ENCODE results near the gene TP53RK.

TP53RK gene

DNA sequence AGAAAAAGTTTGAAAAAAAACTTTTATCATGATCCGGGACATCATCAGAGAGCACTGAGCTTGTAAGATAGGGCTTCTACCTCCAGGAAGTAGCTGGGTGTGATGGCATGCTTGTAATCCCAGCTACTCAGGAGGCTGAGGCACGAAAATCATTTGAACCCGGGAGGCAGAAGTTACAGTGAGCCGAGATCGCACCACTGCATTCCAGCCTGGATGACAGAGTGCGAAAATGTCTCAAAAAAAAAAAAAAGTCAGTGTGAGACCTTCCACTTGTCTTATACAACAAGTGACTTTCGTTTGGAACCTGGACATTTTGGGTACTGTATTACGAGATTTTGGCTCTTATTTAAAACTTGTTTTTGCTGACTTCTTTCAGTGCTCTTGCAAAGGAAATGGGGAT lies 32.1 kb downstream of the TP53RK start:
- DNase-seq, result no peak

DNA sequence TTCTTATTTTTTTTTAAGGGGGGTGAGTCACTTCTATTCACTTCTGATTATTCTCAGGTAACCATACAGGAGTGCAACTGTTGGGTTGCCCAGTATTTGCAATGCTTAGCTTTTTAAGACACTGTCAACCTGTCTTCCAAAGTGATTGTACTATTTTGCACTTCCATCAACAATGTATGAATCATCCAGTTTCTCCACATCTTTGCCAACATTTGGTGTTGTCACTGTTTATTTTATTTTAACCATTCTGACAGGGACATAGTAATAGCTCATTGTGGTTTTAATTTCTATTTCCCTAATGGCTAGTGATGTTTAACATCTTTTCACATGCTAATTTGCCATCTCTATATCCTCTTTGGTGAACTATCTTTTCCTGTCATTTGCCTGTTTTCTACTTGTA lies 36.5 kb downstream of the TP53RK start:
- no peak for DNase-seq

DNA sequence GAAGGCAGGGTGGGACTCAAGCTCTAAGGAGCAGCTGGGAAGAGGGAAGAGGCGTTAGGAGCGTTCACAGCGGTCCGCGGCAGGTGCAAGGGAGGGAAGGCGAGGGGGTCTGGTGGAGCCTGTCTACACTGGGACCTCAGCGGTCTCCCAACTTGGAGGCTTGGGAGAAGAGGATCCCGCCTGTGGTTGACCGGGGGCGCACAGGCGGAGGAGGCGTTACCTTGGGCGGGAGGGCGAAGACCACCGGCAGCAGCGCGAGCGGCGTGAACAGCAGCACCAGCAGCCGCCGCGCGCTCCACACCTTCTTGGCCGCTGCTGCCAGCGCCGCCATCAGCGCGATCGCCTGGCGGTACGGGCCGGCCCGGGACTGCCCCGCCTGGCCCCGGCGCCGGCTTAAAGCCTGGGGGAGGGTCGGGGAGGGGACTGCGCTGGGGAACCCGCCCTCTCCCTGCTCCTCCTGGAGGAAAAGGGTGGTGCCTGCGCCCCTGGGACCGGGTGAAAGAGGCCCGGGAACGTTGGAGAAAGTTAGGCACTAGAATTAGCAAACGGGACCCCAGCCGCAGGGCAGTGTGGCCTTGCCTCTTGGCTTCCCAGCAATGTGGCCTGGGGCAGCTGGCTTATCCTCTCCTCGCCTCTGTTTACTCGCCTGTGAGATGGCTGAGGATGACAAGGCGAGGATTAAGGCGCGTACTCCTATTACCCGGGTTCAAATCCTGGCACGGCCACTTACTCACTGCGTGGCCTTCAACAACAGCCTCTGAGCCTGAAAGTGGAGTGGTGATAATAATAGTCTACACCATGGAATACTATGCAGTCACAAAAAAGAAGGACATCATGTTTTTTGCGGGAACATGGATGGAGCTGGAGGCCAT lies 37.9 kb downstream of the TP53RK start, which contains the start of gene SLC13A3:
Gene SLC13A3, minus strand, starts transcription at position 369 of the 872 bp plus-strand sequence. Its CDS starts 38 bp downstream, at position 331.
- DNase-seq, result no peak

DNA sequence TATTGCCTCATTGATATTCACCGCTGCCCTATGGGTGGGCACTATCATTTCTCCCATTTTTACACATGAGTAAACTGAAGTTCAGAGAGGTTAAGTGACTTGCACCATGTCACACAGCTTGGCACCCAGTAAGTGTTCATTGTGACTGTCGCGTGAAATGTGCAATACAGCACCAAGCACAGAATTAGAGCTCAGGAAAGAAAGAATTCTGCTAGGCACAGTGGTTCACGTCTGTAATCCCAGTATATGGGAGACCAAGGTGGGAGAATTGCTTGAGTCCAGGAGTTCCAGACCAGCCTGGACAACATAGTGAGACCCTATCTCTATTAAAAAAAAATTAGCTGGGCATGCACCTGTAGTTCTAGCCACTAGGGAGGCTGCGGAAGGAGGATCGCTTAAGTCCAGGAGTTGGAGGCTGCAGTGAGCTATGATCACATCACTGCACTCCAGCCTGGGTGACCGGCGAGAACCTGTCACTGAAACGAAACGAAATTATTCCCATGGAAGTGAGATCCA lies 38.6 kb downstream of the TP53RK start:
- DNase-seq, result no peak

DNA sequence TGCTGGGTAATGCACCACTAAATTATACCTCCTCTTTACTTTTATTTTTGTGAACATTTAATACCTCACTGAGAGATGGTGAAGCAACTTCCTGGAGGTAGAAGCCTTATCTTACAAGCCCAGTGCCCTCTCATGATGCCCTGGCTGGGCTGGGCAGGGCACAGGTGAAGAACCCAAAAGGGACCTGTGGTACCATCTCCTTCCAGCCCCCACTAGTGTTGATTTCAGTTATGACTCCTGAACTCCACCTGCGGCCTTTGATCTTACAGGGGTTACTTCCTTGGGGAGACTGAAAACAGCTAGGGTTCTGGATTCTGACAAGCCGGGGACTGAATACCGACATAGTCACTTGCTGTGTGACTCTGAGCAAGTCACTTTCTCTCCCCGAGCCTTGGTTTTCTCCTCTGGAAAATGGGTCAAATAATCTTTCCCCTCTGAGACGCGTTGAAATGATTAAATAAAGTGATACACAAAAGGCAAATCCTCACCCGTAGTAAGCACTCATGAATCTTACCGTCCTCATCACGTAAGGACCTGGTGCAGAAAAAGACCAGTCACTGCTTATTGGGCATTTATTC lies 39.2 kb downstream of the TP53RK start:
- DNase-seq, result no peak

DNA sequence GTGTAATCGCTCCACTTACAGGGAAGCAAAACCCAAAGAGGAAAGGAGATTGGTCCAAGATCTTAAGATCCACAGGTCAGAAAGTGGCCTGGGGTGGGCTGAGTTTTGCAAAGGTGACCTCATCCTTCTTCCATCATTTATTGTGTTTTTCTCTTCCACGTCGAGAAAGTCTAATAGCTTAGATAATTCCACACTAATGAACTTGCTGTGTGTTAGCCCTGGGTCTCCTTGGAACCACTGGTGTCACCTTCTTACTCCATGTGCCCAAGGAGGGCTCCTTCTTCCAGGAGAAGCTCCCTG lies 39.6 kb downstream of the TP53RK start:
- no peak for DNase-seq

DNA sequence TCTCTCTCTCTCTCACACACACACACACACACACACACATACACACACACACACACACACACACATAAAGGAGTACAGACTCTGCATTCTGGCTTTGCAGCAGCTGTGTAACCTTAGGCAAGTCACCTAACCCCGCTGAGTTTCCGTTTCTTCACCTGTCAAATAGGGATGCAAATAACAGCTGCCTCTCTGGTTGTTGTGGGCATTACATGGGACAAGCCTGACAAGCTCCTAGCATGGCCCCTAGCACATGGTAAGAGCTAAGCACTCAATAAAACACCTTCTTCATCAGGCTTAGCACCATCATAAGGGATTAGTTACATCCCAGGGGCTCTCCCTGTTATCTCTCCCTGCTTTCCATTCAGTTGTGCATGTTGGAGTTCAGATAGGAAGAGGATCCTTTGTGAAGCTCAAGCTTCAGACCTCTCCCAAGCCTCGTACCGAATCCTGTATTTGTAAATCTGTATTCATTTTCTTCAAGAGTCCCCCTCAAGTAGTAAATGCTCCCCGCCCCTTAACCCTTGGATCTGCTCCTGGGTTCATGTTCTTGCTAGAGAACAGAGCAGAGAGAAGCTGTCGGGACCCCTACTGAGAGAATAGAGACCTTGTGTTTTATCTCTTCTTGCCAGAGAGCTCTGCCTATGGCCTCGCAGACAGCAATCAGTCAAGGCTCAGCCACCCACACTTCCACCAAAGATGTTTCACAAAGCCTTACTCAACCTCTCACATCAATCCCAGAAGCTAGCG lies 40.2 kb downstream of the TP53RK start:
- DNase-seq, result no peak

DNA sequence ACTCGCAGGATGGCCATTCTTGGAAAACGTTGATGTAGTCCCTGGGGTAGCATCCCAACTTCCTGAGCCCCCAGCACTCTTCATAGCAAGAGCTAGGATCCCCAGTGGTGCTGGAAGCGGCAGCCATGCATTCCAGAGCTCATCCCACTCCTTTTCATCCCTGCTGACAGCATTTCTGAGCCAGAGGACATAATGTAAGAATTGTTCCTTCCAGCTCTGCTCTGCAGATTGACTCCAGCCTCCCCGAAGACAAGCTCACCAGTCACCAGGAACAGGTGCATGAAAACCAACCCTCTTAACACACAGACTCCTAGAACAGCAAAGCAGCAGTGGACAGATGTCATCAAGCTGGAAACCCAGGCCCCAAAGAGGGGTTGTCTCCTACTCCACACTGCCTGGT lies 41.8 kb downstream of the TP53RK start:
- DNase-seq, result no peak

DNA sequence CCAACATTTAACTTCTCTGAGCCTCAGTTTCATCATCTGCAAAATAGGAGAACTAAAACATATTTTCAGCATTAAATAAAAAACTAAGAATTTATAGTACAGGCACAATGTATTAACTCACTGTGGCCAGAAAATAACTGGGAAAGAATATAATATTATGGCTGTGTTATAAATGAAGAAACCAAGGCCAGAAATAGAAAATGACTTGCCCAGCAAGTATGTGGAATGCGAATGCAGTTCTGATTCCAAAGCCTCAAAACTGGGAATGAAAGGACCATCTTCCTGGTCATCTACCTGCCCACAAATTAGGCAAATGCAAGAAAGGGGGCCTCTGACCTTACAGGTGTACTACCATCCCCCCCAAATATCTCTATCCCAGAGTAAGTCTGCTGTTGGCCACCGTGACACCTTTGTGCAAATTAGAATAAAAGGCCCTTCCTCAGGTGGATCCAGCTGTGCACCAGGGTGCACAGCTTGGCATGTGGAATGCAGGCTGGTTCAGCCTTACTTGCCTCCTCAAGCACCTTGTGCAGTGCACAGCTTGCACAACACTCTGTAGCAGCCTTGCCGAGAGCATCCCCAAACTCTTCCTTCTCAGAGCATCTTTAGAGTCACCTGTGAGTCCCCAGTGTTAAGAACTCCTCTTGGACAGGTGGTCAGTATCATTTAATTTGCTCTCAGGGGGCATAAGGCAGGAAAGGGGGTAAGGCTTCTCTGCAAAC lies 42.4 kb downstream of the TP53RK start:
- no peak for DNase-seq

DNA sequence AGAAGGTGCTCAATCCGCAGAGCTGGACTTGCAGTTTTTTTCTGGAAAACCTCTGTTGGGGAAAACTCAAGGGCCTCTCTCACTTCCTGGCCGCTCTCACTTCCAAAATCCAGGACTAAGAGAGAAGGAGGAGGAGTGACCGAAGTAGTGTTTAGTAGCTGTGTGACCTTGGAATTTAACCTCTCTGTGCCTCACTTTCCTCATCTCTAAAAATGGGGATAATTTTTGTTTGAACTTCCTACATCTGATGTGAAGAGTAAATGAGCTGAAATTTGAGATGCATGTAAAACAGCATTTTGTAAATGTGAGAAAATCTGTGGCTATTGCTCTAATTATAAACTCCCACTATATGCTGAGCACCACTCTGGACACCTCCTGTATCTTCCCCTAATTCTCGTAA lies 43.1 kb downstream of the TP53RK start:
- DNase-seq, result no peak

DNA sequence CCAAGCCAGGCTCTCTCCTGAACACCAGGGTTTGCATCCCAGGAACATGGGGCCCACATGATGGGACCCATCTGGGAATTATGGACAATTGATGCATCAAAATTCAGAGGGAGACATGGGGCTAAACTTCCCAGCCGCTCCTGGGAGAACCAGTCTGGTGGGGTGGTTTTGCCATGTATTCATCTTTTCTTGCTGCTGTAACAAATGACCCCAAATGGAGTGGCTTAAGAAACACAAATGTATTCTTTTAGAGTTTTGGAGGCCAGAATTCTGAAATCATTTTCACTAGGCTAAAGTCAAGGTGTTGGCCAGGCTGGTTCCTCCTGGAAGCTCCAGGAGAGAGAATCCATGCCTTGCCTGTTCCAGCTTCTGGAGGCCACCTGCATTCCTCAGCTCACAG lies 44.5 kb downstream of the TP53RK start:
- DNase-seq, result no peak

DNA sequence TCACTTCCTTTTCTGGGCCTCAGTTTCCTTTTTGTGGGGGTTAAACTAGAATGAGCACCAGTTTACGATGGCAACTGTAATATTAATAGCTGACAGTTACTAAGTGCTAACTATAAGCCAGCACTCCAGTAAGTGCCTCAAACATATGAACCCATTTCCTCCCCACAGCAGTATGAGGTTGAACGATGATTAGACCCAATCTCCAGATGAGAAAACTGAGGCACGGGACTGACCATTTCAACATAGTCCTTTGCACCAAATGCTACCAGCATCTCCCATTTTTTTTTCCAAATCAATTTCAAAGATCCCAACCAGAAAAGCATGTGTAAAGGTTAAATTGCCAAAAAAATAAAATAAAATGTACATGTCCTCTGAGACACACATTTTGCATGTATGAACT lies 45.1 kb downstream of the TP53RK start:
- DNase-seq, result no peak

DNA sequence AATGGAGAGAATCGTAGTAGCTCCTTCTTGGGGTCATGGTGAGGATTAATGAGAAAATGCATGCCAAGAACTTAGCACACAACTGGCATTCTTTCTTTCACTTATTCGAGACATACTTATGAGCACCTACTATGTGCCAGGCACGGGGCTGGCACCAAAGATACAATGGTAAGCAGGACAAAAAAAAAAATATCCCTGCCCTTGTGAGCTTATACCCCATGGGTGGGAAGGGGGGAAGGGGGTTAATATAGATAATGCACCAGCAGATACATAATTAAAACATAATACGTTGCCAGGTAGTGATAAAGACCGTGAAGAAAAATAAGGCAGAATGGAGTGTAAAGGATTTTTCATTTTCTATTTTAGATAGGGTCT lies 46.3 kb downstream of the TP53RK start:
- DNase-seq, result no peak

DNA sequence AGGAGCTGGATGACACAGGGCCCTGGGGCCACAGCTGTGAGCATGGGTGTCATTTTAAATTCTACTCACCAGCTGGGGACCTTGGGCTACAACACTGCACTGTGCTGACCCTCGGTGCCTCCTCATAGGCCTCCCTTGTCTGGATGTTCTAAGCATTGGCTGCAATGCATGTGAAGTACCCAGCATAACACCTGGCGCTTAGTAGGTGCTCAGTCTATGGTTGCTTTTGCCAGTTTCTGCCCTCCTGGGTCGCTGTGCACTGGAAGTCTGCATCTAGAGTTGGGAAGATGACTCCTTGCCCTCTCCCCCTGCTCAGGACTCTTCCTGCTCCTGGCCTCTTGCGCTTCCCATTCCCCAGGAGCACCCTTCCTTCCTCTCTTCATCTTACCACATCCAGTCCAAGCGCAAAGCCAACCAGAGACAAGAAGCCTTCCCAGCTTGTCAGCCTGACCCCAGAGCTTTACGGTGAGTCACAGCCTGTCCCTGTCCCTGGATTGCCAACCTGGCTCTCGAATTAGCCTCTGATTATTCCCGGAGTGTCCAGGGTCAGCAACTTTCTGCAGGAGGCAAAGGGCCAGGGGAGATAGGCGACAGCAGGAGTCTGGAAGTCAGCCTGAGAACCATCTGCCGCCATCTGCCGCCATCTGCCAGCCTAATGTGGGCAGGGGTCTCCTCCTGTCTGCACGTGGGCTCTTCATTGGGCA lies 46.8 kb downstream of the TP53RK start:
- no peak for DNase-seq

DNA sequence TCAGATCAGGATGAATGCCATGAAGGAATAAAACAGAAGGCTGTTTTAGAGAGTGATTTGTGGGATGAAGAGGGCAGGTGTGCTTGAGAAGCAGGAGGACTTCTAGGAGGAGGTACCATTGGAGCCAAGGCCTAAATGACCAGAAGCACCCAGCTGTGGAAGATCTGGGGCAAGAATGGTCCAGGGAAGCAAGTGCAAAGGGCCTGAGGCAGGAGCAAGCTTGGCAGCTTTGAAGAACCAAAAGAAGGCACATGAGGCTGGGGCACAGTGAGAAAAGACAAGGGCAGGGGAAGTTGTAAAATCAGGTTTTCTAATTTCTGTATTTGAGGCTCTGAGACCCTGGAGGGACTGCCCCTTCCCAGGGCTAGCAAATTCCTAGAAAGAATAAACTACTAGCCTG lies 47.8 kb downstream of the TP53RK start:
- DNase-seq, result no peak

DNA sequence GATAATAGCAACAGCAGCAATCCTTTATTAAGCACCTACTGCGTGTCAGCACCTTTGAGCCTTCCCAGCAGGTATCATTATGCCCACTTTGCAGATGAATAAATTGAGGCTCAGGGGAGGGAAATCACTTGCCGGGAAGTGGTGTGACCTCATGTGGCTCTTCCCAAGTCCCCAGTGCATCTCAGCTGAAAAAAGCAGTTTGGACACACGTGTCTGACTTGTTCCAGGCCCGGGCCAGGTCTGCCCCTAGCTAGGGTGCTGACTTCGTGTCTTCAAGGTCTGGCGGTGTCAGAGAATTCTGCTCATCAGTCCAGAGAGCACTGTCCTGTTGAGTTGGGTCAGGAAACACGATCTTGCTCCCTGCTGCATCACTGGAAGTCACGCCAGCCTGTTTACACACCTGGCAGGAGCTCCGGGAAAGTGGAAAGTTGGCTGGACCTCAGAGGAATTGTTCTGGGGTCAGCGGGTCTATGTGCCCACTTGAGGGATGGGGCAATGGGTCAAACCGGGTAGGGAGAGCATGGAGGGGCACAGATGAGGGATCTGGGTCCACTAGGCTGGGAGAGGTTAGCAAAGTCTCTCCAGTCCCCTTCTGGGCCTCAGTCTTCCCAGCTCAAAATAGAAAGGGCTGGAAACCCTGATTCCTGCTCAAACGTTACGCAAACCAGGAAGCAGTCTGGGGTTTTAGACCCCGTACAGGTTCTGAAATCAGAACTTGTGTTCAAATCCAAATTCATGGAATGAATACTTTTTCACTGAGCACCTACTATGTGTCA lies 48.5 kb downstream of the TP53RK start:
- no peak for DNase-seq

DNA sequence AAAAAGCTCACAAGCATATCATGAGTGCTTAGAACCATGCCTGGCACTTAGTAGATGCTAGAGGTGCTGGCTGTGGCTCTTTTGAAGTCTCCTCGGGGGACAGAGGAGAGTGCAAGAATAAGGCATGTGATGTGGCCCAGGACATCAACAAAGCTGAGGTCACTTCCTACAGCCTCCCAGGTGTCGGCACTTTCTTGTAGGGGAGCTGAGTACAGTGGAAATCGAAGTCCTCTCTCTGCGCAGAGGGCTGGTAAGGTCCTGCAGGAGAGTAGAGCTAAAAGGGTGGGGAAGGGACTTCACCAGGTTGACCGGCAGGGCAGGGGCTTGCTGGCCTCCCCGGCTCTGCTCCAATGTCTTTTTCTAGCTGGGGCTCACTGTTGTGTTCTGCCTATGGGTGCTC lies 49.2 kb downstream of the TP53RK start:
- DNase-seq, result no peak

DNA sequence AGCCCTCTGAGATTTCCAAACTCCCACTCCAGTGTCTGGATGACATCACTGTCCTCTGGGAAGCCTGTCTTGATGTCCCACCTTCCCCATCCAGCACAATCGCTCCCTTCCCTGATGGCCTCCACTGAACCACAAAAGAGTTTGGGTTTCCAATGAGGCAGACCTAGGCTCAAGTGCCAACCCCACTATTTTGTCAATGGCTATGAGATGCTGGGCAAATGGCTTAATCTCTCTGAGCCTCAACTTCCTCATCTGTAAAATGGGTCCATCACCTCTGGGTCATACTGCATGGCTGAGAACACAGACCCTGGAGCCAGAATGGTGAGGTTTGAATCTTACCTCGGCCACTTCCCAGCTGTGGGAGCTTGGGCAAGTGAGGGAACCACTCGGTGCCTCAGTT lies 49.7 kb downstream of the TP53RK start:
- DNase-seq, result no peak

DNA sequence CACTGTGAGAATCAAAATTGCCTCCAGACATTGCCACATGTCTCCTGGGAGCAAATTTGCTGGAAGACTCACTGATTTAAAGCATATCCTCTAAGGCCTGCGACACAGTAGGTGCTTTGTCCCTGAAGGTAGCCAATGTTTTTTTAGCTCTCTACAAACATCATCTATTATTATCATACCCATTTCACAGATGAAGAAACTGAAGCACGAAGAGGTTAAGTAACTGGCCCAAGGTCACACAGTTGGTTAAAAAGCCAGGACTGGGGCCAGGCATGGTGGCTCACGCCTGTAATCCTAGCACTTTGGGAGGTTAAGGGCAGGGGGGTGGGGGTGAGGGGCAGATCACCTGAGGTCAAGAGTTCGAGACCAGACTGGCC lies 50.4 kb downstream of the TP53RK start:
- no peak for DNase-seq

DNA sequence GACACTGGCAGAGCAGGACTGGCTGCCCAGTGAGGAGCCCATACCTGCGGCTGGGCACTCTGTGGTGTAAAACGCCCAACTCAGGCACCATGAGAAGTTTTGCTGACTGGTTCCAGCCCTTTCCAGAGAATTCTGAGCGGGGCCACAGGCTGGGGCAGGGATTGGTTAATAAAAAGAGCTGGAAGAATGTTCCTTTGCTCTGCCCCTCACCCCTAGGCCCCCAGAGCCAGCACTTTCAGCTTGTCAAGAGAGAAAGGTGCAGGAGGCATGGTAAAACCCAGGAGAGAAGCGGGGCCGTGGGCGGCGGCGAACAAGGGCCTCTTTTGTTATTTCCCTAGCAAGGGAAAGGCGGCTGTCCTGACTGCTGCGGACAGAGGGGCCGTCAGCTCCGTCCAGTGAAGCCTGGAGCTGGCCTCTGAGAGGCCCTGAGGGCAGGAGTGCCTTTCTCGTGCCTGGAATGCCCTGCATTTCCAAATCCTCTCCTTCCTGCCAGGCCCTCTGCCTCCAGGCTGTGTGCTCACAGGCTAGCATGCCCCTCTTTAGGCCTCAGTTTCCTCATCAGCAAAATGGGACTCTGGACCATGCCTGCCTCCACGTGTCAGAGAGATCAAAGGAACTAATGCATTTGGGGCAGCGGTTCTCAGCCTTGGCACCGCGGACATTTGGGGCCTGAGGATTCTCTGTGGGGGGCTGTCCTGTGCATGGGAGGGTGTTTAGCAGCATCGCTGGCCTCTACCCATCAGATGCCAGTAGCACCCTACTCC lies 50.9 kb downstream of the TP53RK start:
- DNase-seq, result no peak

Data from NCI-H446 treated with DMSO at 0.1 percent for 48 hours (cell line).